ENCODE results near the gene MICAL1. TPM values are rescaled to one million over a fixed set of nuclear protein-coding genes. Genes with fewer than 3 reads are reported as not detected.
A peak's percentile ranks its signal among the peaks of the same experiment; 100 is the strongest.

Gene MICAL1
- total and polyA plus RNA-seq, 2 donors (not counting 3 experiments of a cell fraction or from before 2014, with no cell fraction given) = 36.5 to 39.4 TPM

GRCh38 chr6:109428889-109429477 is 26.6 kb downstream of the MICAL1 start:
- TF ChIP-seq POLR2A (IDR thresholded peaks at IDR 0.05; ENCODE audit: low read depth, low read length) (no peak), JUN (IDR thresholded peaks at IDR 0.05; ENCODE audit: borderline replicate concordance, insufficient read depth, insufficient read length, low read depth) (peak; percentile 79), FOS (IDR thresholded peaks at IDR 0.05; ENCODE audit: borderline replicate concordance, insufficient read depth, low read length) (no peak), POLR2AphosphoS5 (IDR thresholded peaks at IDR 0.05; ENCODE audit: insufficient read depth, low read depth, low read length) (no peak), EZH2 (IDR thresholded peaks at IDR 0.05; ENCODE audit: borderline replicate concordance, low read depth, low read length, severe bottlenecking) (no peak), MYC (IDR thresholded peaks at IDR 0.05; ENCODE audit: low read depth, low read length) (no peak)
- DNase-seq (ENCODE audit: low read depth, low spot score) (peak; percentile 80), FAIRE-seq (peak; percentile 83)
- Histone ChIP-seq H3K9ac (replicated peaks; ENCODE audit: extremely low read depth, insufficient read depth, low read length) (no peak overlapping the region), H3K4me3 (replicated peaks in 1 of 3; ENCODE audit: insufficient read depth in 1 of 3, low read depth in 1 of 3, low read length in 3 of 3) (no peak overlapping the region), H3K36me3 (ENCODE audit: control insufficient read depth in 2 of 2, extremely low read depth in 1 of 2, insufficient read depth in 2 of 2, low read length in 2 of 2) (no peaks in the 10 kb centered on the region), H3K27me3 (ENCODE audit: control insufficient read depth in 2 of 2, insufficient read depth in 2 of 2, low read length in 2 of 2) (peaks cover 0 to 3% of the 10 kb centered on the region in 2 experiments), H3K9me3 (replicated peaks; ENCODE audit: control insufficient read depth, insufficient read depth, low read length) (no peaks in the 10 kb centered on the region), H3K79me2 (ENCODE audit: control insufficient read depth, insufficient read depth, low read length) (no peaks in the 10 kb centered on the region), H3K4me2 (ENCODE audit: insufficient read depth, low read length) (peak overlapping the region; percentile 20), H3K27ac (ENCODE audit: insufficient read depth, low read depth, low read length) (no peak overlapping the region), H3K4me1 (ENCODE audit: control insufficient read depth, extremely low read depth, insufficient read depth, low read length) (peaks cover 6% of the 10 kb centered on the region), H4K20me1 (replicated peaks; ENCODE audit: control insufficient read depth, extremely low read depth, insufficient read depth, low read length) (no peaks in the 10 kb centered on the region), H3K9me1 (replicated peaks; ENCODE audit: control insufficient read depth, extremely low read depth, insufficient read depth, low read length) (no peaks in the 10 kb centered on the region), H2AFZ (ENCODE audit: low read depth, low read length) (peak overlapping the region; percentile 1)
- CTCF ChIA-PET = interaction anchor here (1.0 kb wide), 1 partner anchor 32 kb away, joined by 3 read pairs; no protein-coding TSS in a partner anchor
- POLR2A ChIA-PET = interaction anchor here (0.7 kb wide), 1 partner anchor 12 kb away, joined by 5 read pairs; no protein-coding TSS in a partner anchor
- no TSS peak for BruUV-seq (replicated peaks)
- dilution Hi-C loops (cut with MboI; ENCODE audit: extremely low pct_ligation_motif_present, low sequenced_read_pairs) (no loop called here), intact Hi-C loops (cut with micrococcal nuclease) (no loop called here)

GRCh38 chr6:109424946-109425345 is 30.6 kb downstream of the MICAL1 start:
- Histone ChIP-seq H3K4me3 (replicated peaks in 1 of 3; ENCODE audit: insufficient read depth in 1 of 3, low read depth in 1 of 3, low read length in 3 of 3) (no peak overlapping the region), H3K4me2 (ENCODE audit: insufficient read depth, low read length) (no peak overlapping the region), H2AFZ (ENCODE audit: low read depth, low read length) (no peak overlapping the region), H3K9me1 (replicated peaks; ENCODE audit: control insufficient read depth, extremely low read depth, insufficient read depth, low read length) (no peaks in the 10 kb centered on the region), H3K36me3 (ENCODE audit: control insufficient read depth in 2 of 2, extremely low read depth in 1 of 2, insufficient read depth in 2 of 2, low read length in 2 of 2) (no peaks in the 10 kb centered on the region), H3K27ac (ENCODE audit: insufficient read depth, low read depth, low read length) (no peak overlapping the region), H3K27me3 (ENCODE audit: control insufficient read depth in 2 of 2, insufficient read depth in 2 of 2, low read length in 2 of 2) (peaks cover 0 to 4% of the 10 kb centered on the region in 2 experiments), H3K9me3 (replicated peaks; ENCODE audit: control insufficient read depth, insufficient read depth, low read length) (no peaks in the 10 kb centered on the region), H3K9ac (replicated peaks; ENCODE audit: extremely low read depth, insufficient read depth, low read length) (no peak overlapping the region), H3K4me1 (ENCODE audit: control insufficient read depth, extremely low read depth, insufficient read depth, low read length) (peaks cover 6% of the 10 kb centered on the region), H4K20me1 (replicated peaks; ENCODE audit: control insufficient read depth, extremely low read depth, insufficient read depth, low read length) (no peaks in the 10 kb centered on the region), H3K79me2 (ENCODE audit: control insufficient read depth, insufficient read depth, low read length) (no peaks in the 10 kb centered on the region)
- CTCF ChIA-PET = interaction anchor here (1.2 kb wide), 1 partner anchor 12 kb away, joined by 3 read pairs; no protein-coding TSS in a partner anchor
- dilution Hi-C loops (cut with MboI; ENCODE audit: extremely low pct_ligation_motif_present, low sequenced_read_pairs) (no loop called here), intact Hi-C loops (cut with micrococcal nuclease) (no loop called here)
- BruUV-seq (replicated peaks) = no TSS peak
- no peak for FAIRE-seq
- DNase-seq (ENCODE audit: low read depth, low spot score) = no peak
- POLR2A ChIA-PET = no interaction called here
- TF ChIP-seq POLR2A (IDR thresholded peaks at IDR 0.05; ENCODE audit: low read depth, low read length) (no peak), MAX (IDR thresholded peaks at IDR 0.05; ENCODE audit: insufficient read depth, insufficient read length) (no peak)
